GM23338 (cell line): Measurements from ENCODE around the gene ASPHD2. TPM values are rescaled to one million over a fixed set of nuclear protein-coding genes. Genes with fewer than 3 reads are reported as not detected.

ENCODE experiments used
- ATAC-seq: fragments of 200-7000 bp; cut with Tn5 transposase; 3 replicates; pipeline ENCODE4 v1.9.1; 2020
- DNase-seq: peaks from one replicate; pipeline ENCODE4 v3.0.0-alpha.2; 2015; ENCODE audit warnings: low spot score
- H2AFZ ChIP-seq: fragments of 200-600 bp; sonication (generic); 2 replicates; pipeline ENCODE4 v1.8.0; 2016; ENCODE audit warnings: antibody characterized with exemption, mild to moderate bottlenecking, moderate library complexity
- H3F3A ChIP-seq: fragments of 200-600 bp; sonication (generic); replicated peaks from 2 replicates; pipeline ENCODE4 v1.8.0; 2017; ENCODE audit warnings: antibody characterized with exemption, mixed run types, low read depth
- H3K27ac ChIP-seq: fragments of 200-600 bp; sonication (generic); 2 replicates; pipeline ENCODE4 v1.6.1; 2016; ENCODE audit warnings: low read depth
- H3K27me3 ChIP-seq: fragments of 200-600 bp; sonication (generic); 2 replicates; pipeline ENCODE4 v1.8.0; 2016; ENCODE audit warnings: mild to moderate bottlenecking, mixed run types, moderate library complexity; ENCODE audit not compliant: insufficient read depth
- H3K36me3 ChIP-seq: fragments of 200-600 bp; sonication (generic); 2 replicates; pipeline ENCODE4 v1.8.0; 2016; ENCODE audit warnings: mild to moderate bottlenecking; ENCODE audit not compliant: insufficient read depth
- H3K4me1 ChIP-seq: fragments of 200-600 bp; sonication (generic); 2 replicates; pipeline ENCODE4 v1.8.0; 2016; ENCODE audit warnings: mild to moderate bottlenecking, moderate library complexity; ENCODE audit not compliant: insufficient read depth
- H3K4me2 ChIP-seq: fragments of 200-600 bp; sonication (generic); 2 replicates; pipeline ENCODE4 v1.7.1; 2017; ENCODE audit warnings: mixed run types
- H3K4me3 ChIP-seq: fragments of 200-600 bp; sonication (generic); 2 replicates; pipeline ENCODE4 v1.6.1; 2016; ENCODE audit warnings: mixed run types
- H3K79me2 ChIP-seq: fragments of 200-600 bp; sonication (generic); replicated peaks from 2 replicates; pipeline ENCODE4 v1.8.0; 2017; ENCODE audit warnings: mild to moderate bottlenecking; ENCODE audit not compliant: insufficient read depth
- H3K9me2 ChIP-seq: fragments of 200-600 bp; sonication (generic); 2 replicates; pipeline ENCODE4 v1.8.0; 2017; ENCODE audit not compliant: insufficient read depth
- H4K20me1 ChIP-seq: fragments of 200-600 bp; sonication (generic); replicated peaks from 2 replicates; pipeline ENCODE4 v1.8.0; 2017; ENCODE audit warnings: mild to moderate bottlenecking; ENCODE audit not compliant: insufficient read depth
- H3K27ac Mint-ChIP-seq: 2 replicates; pipeline ENCODE4 v1.8.0; 2020; ENCODE audit warnings: inconsistent platforms, mild to moderate bottlenecking, moderate library complexity, mixed read lengths
- H3K27me3 Mint-ChIP-seq: 3 replicates; pipeline ENCODE4 v1.8.0; 2022; ENCODE audit warnings: low read depth, mild to moderate bottlenecking, moderate library complexity, mixed read lengths, inconsistent platforms; ENCODE audit not compliant: insufficient read depth, poor library complexity
- H3K36me3 Mint-ChIP-seq: 3 replicates; pipeline ENCODE4 v1.8.0; 2021; ENCODE audit warnings: low read depth, mild to moderate bottlenecking, inconsistent platforms, moderate library complexity, mixed read lengths
- H3K4me1 Mint-ChIP-seq: 3 replicates; pipeline ENCODE4 v1.8.0; 2020; ENCODE audit warnings: mild to moderate bottlenecking, inconsistent platforms, mixed read lengths
- H3K4me3 Mint-ChIP-seq: 3 replicates; pipeline ENCODE4 v1.8.0; 2021; ENCODE audit warnings: moderate library complexity, mild to moderate bottlenecking, inconsistent platforms, mixed read lengths
- H3K9me3 Mint-ChIP-seq: 3 replicates; pipeline ENCODE4 v1.8.0; 2020; ENCODE audit warnings: moderate library complexity, mild to moderate bottlenecking, inconsistent platforms, mixed read lengths
- CREB1 ChIP-seq: fragments of 250-450 bp; sonication (Bioruptor Pico); IDR thresholded peaks from 2 replicates; pipeline ENCODE4 v1.5.0; 2020; ENCODE audit warnings: low read depth, mild to moderate bottlenecking, moderate library complexity
- CTCF ChIP-seq, 2 experiments: fragments of 200-600 bp in 1 of 2; sonication (generic) in 1 of 2; conservative IDR thresholded peaks; 2 replicates each; pipeline versions ENCODE4 v1.5.1 to v1.6.1; 2016 to 2017; ENCODE audit warnings: antibody characterized with exemption in 2 of 2, low read depth in 2 of 2, mild to moderate bottlenecking in 2 of 2, moderate library complexity in 1 of 2
- ETS1 ChIP-seq: IDR thresholded peaks from 2 replicates; pipeline ENCODE4 v1.6.1; 2016; ENCODE audit warnings: antibody characterized with exemption
- EZH2 ChIP-seq: fragments of 200-600 bp; sonication (generic); IDR thresholded peaks from one replicate; pipeline ENCODE4 v1.8.0; 2017; ENCODE audit warnings: antibody characterized with exemption, mild to moderate bottlenecking, low read depth; ENCODE audit not compliant: unreplicated experiment
- EZH2phosphoT487 ChIP-seq: fragments of 200-600 bp; sonication (generic); IDR thresholded peaks from one replicate; pipeline ENCODE4 v1.8.1; 2018; ENCODE audit warnings: antibody characterized with exemption; ENCODE audit not compliant: unreplicated experiment
- NANOG ChIP-seq: IDR thresholded peaks from 2 replicates; pipeline ENCODE4 v1.6.1; 2016; ENCODE audit warnings: antibody characterized with exemption, borderline replicate concordance
- POLR2AphosphoS5 ChIP-seq: IDR thresholded peaks from 2 replicates; pipeline ENCODE4 v1.6.1; 2016; ENCODE audit warnings: antibody characterized with exemption, low read depth
- STAT1 ChIP-seq: IDR thresholded peaks from one replicate; pipeline ENCODE4 v1.6.1; 2016; ENCODE audit warnings: antibody characterized with exemption; ENCODE audit not compliant: unreplicated experiment
- ZNF114 ChIP-seq: fragments of 250-450 bp; sonication (Bioruptor Pico); IDR thresholded peaks from 2 replicates; pipeline ENCODE4 v1.5.0; 2020; ENCODE audit warnings: mild to moderate bottlenecking, moderate library complexity
- ZNF331 ChIP-seq: fragments of 250-450 bp; sonication (Bioruptor Pico); IDR thresholded peaks from 2 replicates; pipeline ENCODE4 v1.5.0; 2020; ENCODE audit warnings: low read depth, mild to moderate bottlenecking, moderate library complexity
- ZNF462 ChIP-seq: fragments of 250-450 bp; sonication (Bioruptor Pico); IDR thresholded peaks from 2 replicates; pipeline ENCODE4 v1.5.0; 2020; ENCODE audit warnings: mild to moderate bottlenecking, moderate library complexity
- polyA plus RNA-seq: library from polyadenylated mRNA; unstranded; fragments of >200 nt; fragmentation: Nextera tagmentation; extraction: Ambion mirVana; gene quantifications from 2 replicates; pipeline ENCODE4 v1.2.1, GENCODE V29; 2016
- total RNA-seq: library from RNA; depleted of rRNA; stranded (reverse); fragments of >200 nt; shearing (Covaris generic); gene quantifications from 2 replicates; pipeline ENCODE4 v1.2.3, GENCODE V29; 2014

Gene ASPHD2
- total and polyA plus RNA-seq, 2 experiments from 2014 or later, result 6.0 to 9.3 TPM

GRCh38 chr22:26435327-26436093 is 6.5 kb downstream of the ASPHD2 start:
- peaks cover 8% of the 10 kb centered on the region for H3K4me1 Mint-ChIP-seq
- H3K27ac ChIP-seq, result no peak overlapping the region
- ATAC-seq (no peak), DNase-seq (no peak)
- H3K79me2 ChIP-seq, result peaks cover 14% of the 10 kb centered on the region
- H3K27me3 Mint-ChIP-seq, result peaks cover 9% of the 10 kb centered on the region
- no peak overlapping the region for H3K27ac Mint-ChIP-seq
- peaks cover 8% of the 10 kb centered on the region; the same call in 2 of the 3 replicates for H3K36me3 Mint-ChIP-seq
- 0 out of 2 replicates have a peak, but pooled peaks cover 3% of the 10 kb centered on the region for H3F3A ChIP-seq
- no peak overlapping the region for H3K4me2 ChIP-seq
- no peak for TF ChIP-seq EZH2phosphoT487
- TF ChIP-seq EZH2, result no peak
- TF ChIP-seq POLR2AphosphoS5, result no peak
- TF ChIP-seq NANOG, result no peak
- TF ChIP-seq ZNF331, result no peak
- H2AFZ ChIP-seq, result no peak overlapping the region
- H3K4me1 ChIP-seq, result peaks cover 3% of the 10 kb centered on the region; the same call in 1 of the 2 replicates
- no peak overlapping the region; the same call in 2 of the 3 replicates for H3K4me3 Mint-ChIP-seq
- no peak overlapping the region for H3K4me3 ChIP-seq
- H3K36me3 ChIP-seq, result no peaks in the 10 kb centered on the region
- peaks cover 4% of the 10 kb centered on the region for H4K20me1 ChIP-seq
- H3K9me2 ChIP-seq, result no peaks in the 10 kb centered on the region
- H3K9me3 Mint-ChIP-seq, result no peaks in the 10 kb centered on the region
- peaks cover 3% of the 10 kb centered on the region; the same call in 1 of the 2 replicates for H3K27me3 ChIP-seq

- Histone ChIP-seq H4K20me1 (peaks cover 4% of the 10 kb centered on the region), H3K4me2 (no peak overlapping the region), H3K4me3 (no peak overlapping the region), H3F3A (no peaks in the 10 kb centered on the region), H3K9me2 (no peaks in the 10 kb centered on the region), H3K27me3 (no peaks in the 10 kb centered on the region), H3K36me3 (no peaks in the 10 kb centered on the region), H2AFZ (no peak overlapping the region), H3K4me1 (0 out of 2 replicates have a peak, but pooled peaks cover under 1% of the 10 kb centered on the region), H3K79me2 (peaks cover 14% of the 10 kb centered on the region; the same call in 1 of the 2 replicates), H3K27ac (no peak overlapping the region)
- H3K9me3 Mint-ChIP-seq, result no peaks in the 10 kb centered on the region
- H3K36me3 Mint-ChIP-seq, result peaks cover 8% of the 10 kb centered on the region; the same call in 2 of the 3 replicates
- no peak for DNase-seq
- no peak overlapping the region for H3K27ac Mint-ChIP-seq
- no peak for ATAC-seq
- no peak overlapping the region for H3K4me3 Mint-ChIP-seq
- peaks cover 3% of the 10 kb centered on the region for H3K4me1 Mint-ChIP-seq
- H3K27me3 Mint-ChIP-seq, result peaks cover 8% of the 10 kb centered on the region
- TF ChIP-seq CREB1 (no peak), ZNF114 (CRISPR knock-in tag) (no peak), ZNF462 (CRISPR knock-in tag) (no peak), ETS1 (no peak), STAT1 (no peak), CTCF (conservative IDR thresholded peaks at IDR 0.05; ENCODE audit: low read depth in 2 of 2) (no peak), POLR2AphosphoS5 (no peak), EZH2phosphoT487 (no peak), NANOG (no peak), ZNF331 (no peak)
Measured at GRCh38 chr22:26436903-26437515, 7.9 kb downstream of the ASPHD2 start.
